Spleen (tissue), 11 donors: ENCODE measurements around the gene WDR82. TPM values are rescaled to one million over a fixed set of nuclear protein-coding genes. Genes with fewer than 3 reads are reported as not detected.

Experiments
- DNase-seq: peaks from one replicate; pipeline ENCODE4 v3.0.0-alpha.2; 2020
- H3K27ac ChIP-seq, 8 donors: fragments of 200-600 bp; sonication (generic) in 7 of 8; 1 replicate in 4 of 8; 2 replicates in 4 of 8; pipeline versions ENCODE4 v1.5.0 to v1.8.0; 2016 to 2021; ENCODE audit warnings: inconsistent platforms in 4 of 8, mild to moderate bottlenecking in 4 of 8, moderate library complexity in 1 of 8
- H3K27me3 ChIP-seq, 7 donors: fragments of 200-600 bp; sonication (generic) in 6 of 7; replicated peaks in 1 of 7; 1 replicate in 4 of 7; 2 replicates in 3 of 7; pipeline versions ENCODE4 v1.5.0 to v1.8.0; 2016 to 2021; ENCODE audit warnings: inconsistent platforms in 3 of 7, mild to moderate bottlenecking in 1 of 7
- H3K36me3 ChIP-seq, 6 donors: fragments of 200-600 bp; sonication (generic) in 5 of 6; 1 replicate in 4 of 6; 2 replicates in 2 of 6; pipeline versions ENCODE4 v1.5.0 to v1.8.0; 2016 to 2021; ENCODE audit warnings: inconsistent platforms in 2 of 6
- H3K4me1 ChIP-seq, 6 donors: fragments of 200-600 bp; sonication (generic) in 5 of 6; 1 replicate in 3 of 6; 2 replicates in 3 of 6; pipeline versions ENCODE4 v1.5.0 to v1.8.0; 2016 to 2021; ENCODE audit warnings: inconsistent platforms in 3 of 6
- H3K4me3 ChIP-seq, 8 donors: fragments of 200-600 bp; sonication (generic) in 7 of 8; 1 replicate in 4 of 8; 2 replicates in 4 of 8; pipeline versions ENCODE4 v1.5.0 to v1.8.0; 2016 to 2021; ENCODE audit warnings: inconsistent platforms in 4 of 8, mild to moderate bottlenecking in 4 of 8, moderate library complexity in 2 of 8
- H3K9me3 ChIP-seq, 8 donors: fragments of 200-600 bp; sonication (generic) in 7 of 8; 1 replicate in 4 of 8; 2 replicates in 4 of 8; pipeline versions ENCODE4 v1.5.0 to v1.8.0; 2016 to 2021; ENCODE audit warnings: inconsistent platforms in 4 of 8
- CTCF ChIP-seq, 11 experiments: fragments of 200-600 bp in 7 of 11; fragments of 450-650 bp in 4 of 11; sonication (generic) in 4 of 11; IDR thresholded peaks in 8 of 11; conservative IDR thresholded peaks in 3 of 11; 1 replicate in 7 of 11; 2 replicates in 4 of 11; pipeline versions ENCODE4 v1.4.0 to v1.8.0; 2016 to 2021; ENCODE audit warnings: antibody characterized with exemption in 11 of 11, inconsistent platforms in 4 of 11, mild to moderate bottlenecking in 1 of 11
- POLR2A ChIP-seq, 3 donors: fragments of 450-650 bp; IDR thresholded peaks; one replicate each; pipeline ENCODE4 v1.5.1; 2017; ENCODE audit warnings: antibody characterized with exemption in 3 of 3, mild to moderate bottlenecking in 1 of 3
- POLR2AphosphoS5 ChIP-seq, 3 donors: sonication (generic); formaldehyde crosslinking; IDR thresholded peaks; one replicate each; pipeline ENCODE4 v1.5.1; 2017; ENCODE audit warnings: antibody characterized with exemption in 3 of 3
- WGBS, 5 donors: extraction: QIAGEN DNeasy Blood & Tissue Kit in 3 of 5; methylation state at CpG; one replicate each; pipeline versions ENCODE4 v1.1.5 to v1.1.7; 2013 to 2018; 5-methylcytosine and 5-hydroxymethylcytosine counted together
- intact Hi-C: fragments of 100-400 bp; cut with DNase I; formaldehyde crosslinking; loops from one replicate; pipeline ENCODE4 v1.15.0; 2023; ENCODE audit warnings: low total_unique reads
- polyA plus RNA-seq, 3 donors: library from polyadenylated mRNA; stranded (reverse); fragments of 200-250 nt; gene quantifications; one replicate each; pipeline ENCODE4 v1.2.1, GENCODE V29; 2013
- total RNA-seq, 7 donors: library from RNA; depleted of rRNA in 3 of 7; stranded (reverse); fragments of >200 nt in 3 of 7; fragmentation: NEBNext Ultra II Directional in 4 of 7; extraction: Animal tissue kit (Norgen Biotek cat#: 25700) in 4 of 7; gene quantifications; one replicate each; pipeline versions ENCODE4 v1.1.0 to v1.2.1, GENCODE V29; 2016 to 2021
- donor health status: healthy with polysubstance abuse.
- donor health status: DM: no; HTN: no; CAD: no; lungs with moderate emphysema.
- donor health status: DM: no; HTN: no; CAD: no.
- donor health status: Bipolar disorder and iron deficiency.
- donor health status: healthy.
- donor health status: DM: no; HTN: no; CAD: no.
- donor health status: DM: yes; HTN: yes; CAD: no.

The WDR82 gene
- total and polyA plus RNA-seq, 10 donors, result 20.9 to 80.6 (median 66.4) TPM

GRCh38 chr3:52210550-52211046, 67.9 kb downstream of the WDR82 start:
- Histone ChIP-seq H3K9me3 (no peaks in the 10 kb centered on the region), H3K4me3 (peak overlapping the region in 1 of 8 donors; percentile 11), H3K4me1 (peaks cover 0 to 18% (median 3%) of the 10 kb centered on the region in 6 donors), H3K36me3 (peaks cover 0 to 100% (median 100%) of the 10 kb centered on the region in 6 donors), H3K27ac (peak overlapping the region in 6 of 8 donors; percentile 32 to 85 (median 69)), H3K27me3 (no peaks in the 10 kb centered on the region)
- no peak for DNase-seq
- 58 to 82% (median 71%) methylated on average over 6 of the region's 6 CpGs for WGBS, 5 donors
- intact Hi-C loops, result no loop called here
- no peak for TF ChIP-seq POLR2A (IDR thresholded peaks at IDR 0.05)
- peak in 1 of 3 donors; percentile 36 for TF ChIP-seq POLR2AphosphoS5 (IDR thresholded peaks at IDR 0.05)
- TF ChIP-seq CTCF (IDR thresholded peaks at IDR 0.05 in 8 of 11, conservative IDR thresholded peaks at IDR 0.05 in 3 of 11), result no peak

DNA sequence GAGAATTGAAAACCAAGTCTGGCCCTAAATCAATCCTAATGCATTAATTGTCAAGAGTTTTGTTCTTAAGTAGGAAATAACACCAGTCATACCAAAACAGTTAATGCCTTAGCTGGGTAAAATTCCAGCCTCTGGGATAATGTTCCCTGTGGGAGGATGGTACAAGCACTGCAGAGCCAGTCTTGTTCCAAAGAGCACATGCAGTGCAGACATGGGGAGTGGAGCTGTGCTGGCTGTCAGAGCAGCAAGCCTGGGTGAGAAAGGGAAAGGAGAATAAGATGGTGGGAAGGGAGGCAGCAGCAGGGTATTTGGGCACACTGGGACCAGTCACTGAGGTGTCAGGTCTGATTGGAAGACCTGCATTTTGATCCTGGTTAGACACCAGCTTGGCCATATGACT, 68.4 kb downstream of the WDR82 start:
- Histone ChIP-seq H3K4me3 (peak overlapping the region in 1 of 8 donors; percentile 11), H3K36me3 (peaks cover 0 to 100% (median 100%) of the 10 kb centered on the region in 6 donors), H3K27ac (peak overlapping the region in 6 of 8 donors; percentile 32 to 85 (median 69)), H3K9me3 (no peaks in the 10 kb centered on the region), H3K4me1 (peaks cover 0 to 18% (median 3%) of the 10 kb centered on the region in 6 donors), H3K27me3 (no peaks in the 10 kb centered on the region)
- intact Hi-C loops, result no loop called here
- DNase-seq, result no peak
- TF ChIP-seq CTCF (IDR thresholded peaks at IDR 0.05 in 8 of 11, conservative IDR thresholded peaks at IDR 0.05 in 3 of 11) (no peak), POLR2A (IDR thresholded peaks at IDR 0.05) (no peak), POLR2AphosphoS5 (IDR thresholded peaks at IDR 0.05) (no peak)

GRCh38 chr3:52208556-52208955, 69.9 kb downstream of the WDR82 start:
- no peak for DNase-seq
- Histone ChIP-seq H3K36me3 (peaks cover 0 to 100% (median 100%) of the 10 kb centered on the region in 6 donors), H3K4me1 (peaks cover 0 to 28% (median 5%) of the 10 kb centered on the region in 6 donors), H3K9me3 (no peaks in the 10 kb centered on the region), H3K4me3 (no peak overlapping the region), H3K27me3 (no peaks in the 10 kb centered on the region), H3K27ac (peak overlapping the region in 1 of 8 donors; percentile 85)
- intact Hi-C loops, result no loop called here
- 88 to 93% (median 89%) methylated on average over 4 of the region's 4 CpGs for WGBS, 5 donors
- TF ChIP-seq POLR2A (IDR thresholded peaks at IDR 0.05) (no peak), POLR2AphosphoS5 (IDR thresholded peaks at IDR 0.05) (no peak), CTCF (IDR thresholded peaks at IDR 0.05 in 8 of 11, conservative IDR thresholded peaks at IDR 0.05 in 3 of 11) (no peak)

GRCh38 chr3:52205727-52206372, 72.6 kb downstream of the WDR82 start:
- H3K36me3 ChIP-seq, result peaks cover 4 to 100% (median 87%) of the 10 kb centered on the region in 6 donors
- no peaks in the 10 kb centered on the region for H3K27me3 ChIP-seq
- H3K27ac ChIP-seq, result no peak overlapping the region
- 84 to 98% (median 91%) methylated on average over 6 of the region's 6 CpGs for WGBS, 5 donors
- DNase-seq, result no peak
- no peaks in the 10 kb centered on the region for H3K9me3 ChIP-seq
- H3K4me1 ChIP-seq, result peaks cover 15 to 51% (median 29%) of the 10 kb centered on the region in 6 donors
- no peak for TF ChIP-seq CTCF (IDR thresholded peaks at IDR 0.05 in 8 of 11, conservative IDR thresholded peaks at IDR 0.05 in 3 of 11)
- TF ChIP-seq POLR2A (IDR thresholded peaks at IDR 0.05), result no peak
- no peak for TF ChIP-seq POLR2AphosphoS5 (IDR thresholded peaks at IDR 0.05)
- intact Hi-C loops, result no loop called here
- H3K4me3 ChIP-seq, result no peak overlapping the region
